GM19463 (cell line): ENCODE results near the gene IL1RAP.

ENCODE experiments used
- ATAC-seq: cut with Tn5 transposase; IDR thresholded peaks from one replicate; pipeline ENCODE4 v1.9.1; 2021; ENCODE audit warnings: mild to moderate bottlenecking, moderate library complexity; ENCODE audit not compliant: unreplicated experiment

IL1RAP gene

DNA sequence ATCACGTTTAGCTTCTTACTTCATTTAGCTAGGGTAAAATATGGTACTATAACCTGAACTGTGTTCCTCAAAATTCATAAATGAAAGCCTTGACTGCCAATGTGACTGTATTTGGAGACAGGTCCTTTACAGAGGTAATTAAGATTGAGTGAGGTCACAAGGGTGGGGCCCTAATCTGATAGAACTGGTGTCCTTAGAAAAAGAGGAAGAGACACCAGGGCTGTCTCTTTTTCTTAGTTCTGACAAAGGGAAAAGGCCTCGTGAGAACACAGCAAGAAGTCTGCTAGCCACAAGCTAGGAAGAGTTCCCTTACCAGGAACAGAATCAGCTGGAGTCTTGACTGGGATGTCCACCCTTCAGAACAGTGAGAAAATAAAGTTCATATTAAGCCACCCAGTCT, 185.9 kb downstream of the IL1RAP start:
- no peak for ATAC-seq

GRCh38 chr3:190701096-190701532, 187.2 kb downstream of the IL1RAP start:
- peak; percentile 65 for ATAC-seq

DNA sequence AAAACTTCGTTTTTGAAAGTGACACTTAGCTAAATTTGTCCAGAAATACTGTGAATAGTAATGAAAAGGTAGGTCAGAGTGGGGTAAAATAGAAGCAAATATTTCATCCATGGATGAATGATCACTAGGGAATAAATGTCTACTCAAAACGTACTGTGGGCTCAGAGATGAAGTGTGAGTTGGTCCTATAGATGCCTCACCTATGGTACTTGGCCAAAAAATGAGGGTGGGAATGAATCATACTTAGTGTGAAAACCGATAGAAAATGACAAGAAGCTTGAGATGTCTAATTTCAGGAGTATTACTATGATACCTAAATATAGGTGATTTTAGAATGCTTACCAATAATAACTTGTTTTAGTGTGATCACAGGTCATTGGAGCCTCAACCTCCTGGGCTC, 192.7 kb downstream of the IL1RAP start:
- ATAC-seq = no peak
